Measurements from ENCODE around the gene F5. TPM values are rescaled to one million over a fixed set of nuclear protein-coding genes. Genes with fewer than 3 reads are reported as not detected.

Gene F5
- total RNA-seq, 3 donors from 2014 or later, result 69.1 to 151 (median 149) TPM

- Mint-ChIP-seq H3K27me3 (ENCODE audit: low read depth) (no peaks in the 10 kb centered on the region), H3K4me1 (ENCODE audit: low read depth) (peaks cover 4% of the 10 kb centered on the region), H3K4me3 (no peak overlapping the region), H3K36me3 (ENCODE audit: insufficient read depth) (peaks cover 5% of the 10 kb centered on the region), H3K9me3 (no peaks in the 10 kb centered on the region)
- DNase-seq (no peak), ATAC-seq (no peak)
These were observed 108.1 kb downstream of the F5 start for GRCh38 chr1:169478094-169478672.

- no peaks in the 10 kb centered on the region for H3K27me3 Mint-ChIP-seq (ENCODE audit: low read depth)
- no peak overlapping the region for H3K4me3 Mint-ChIP-seq
- ATAC-seq, result no peak
- H3K4me1 Mint-ChIP-seq (ENCODE audit: low read depth), result peaks cover 2% of the 10 kb centered on the region
- H3K9me3 Mint-ChIP-seq, result no peaks in the 10 kb centered on the region
- no peak for DNase-seq
- H3K36me3 Mint-ChIP-seq (ENCODE audit: insufficient read depth), result peaks cover 5% of the 10 kb centered on the region
These were observed 110.4 kb downstream of the F5 start for GRCh38 chr1:169475806-169476387.

GRCh38 chr1:169474302-169474995, 111.8 kb downstream of the F5 start:
- peaks cover 2% of the 10 kb centered on the region for H3K4me1 Mint-ChIP-seq (ENCODE audit: low read depth)
- peaks cover 7% of the 10 kb centered on the region for H3K36me3 Mint-ChIP-seq (ENCODE audit: insufficient read depth)
- no peak overlapping the region for H3K4me3 Mint-ChIP-seq
- H3K27me3 Mint-ChIP-seq (ENCODE audit: low read depth), result no peaks in the 10 kb centered on the region
- no peaks in the 10 kb centered on the region for H3K9me3 Mint-ChIP-seq
- ATAC-seq (no peak), DNase-seq (no peak)

- Mint-ChIP-seq H3K27me3 (ENCODE audit: low read depth) (no peaks in the 10 kb centered on the region), H3K4me3 (no peak overlapping the region), H3K36me3 (ENCODE audit: insufficient read depth) (peaks cover 7% of the 10 kb centered on the region), H3K9me3 (no peaks in the 10 kb centered on the region), H3K4me1 (ENCODE audit: low read depth) (peaks cover 2% of the 10 kb centered on the region)
- DNase-seq (no peak), ATAC-seq (no peak)
These were observed 112.9 kb downstream of the F5 start for GRCh38 chr1:169473347-169473746.

GRCh38 chr1:169472738-169473137, 113.5 kb downstream of the F5 start:
- H3K4me3 Mint-ChIP-seq, result no peak overlapping the region
- DNase-seq (no peak), ATAC-seq (no peak)
- no peaks in the 10 kb centered on the region for H3K9me3 Mint-ChIP-seq
- peaks cover 2% of the 10 kb centered on the region for H3K4me1 Mint-ChIP-seq (ENCODE audit: low read depth)
- peaks cover 7% of the 10 kb centered on the region for H3K36me3 Mint-ChIP-seq (ENCODE audit: insufficient read depth)
- H3K27me3 Mint-ChIP-seq (ENCODE audit: low read depth), result no peaks in the 10 kb centered on the region

- DNase-seq, result no peak
- Mint-ChIP-seq H3K4me1 (ENCODE audit: low read depth) (peaks cover 2% of the 10 kb centered on the region), H3K27me3 (ENCODE audit: low read depth) (no peaks in the 10 kb centered on the region), H3K36me3 (ENCODE audit: insufficient read depth) (peaks cover 7% of the 10 kb centered on the region), H3K4me3 (no peak overlapping the region), H3K9me3 (no peaks in the 10 kb centered on the region)
- no peak for ATAC-seq
These were observed 117.3 kb downstream of the F5 start for GRCh38 chr1:169468982-169469381.

- H3K4me3 Mint-ChIP-seq, result no peak overlapping the region
- no peaks in the 10 kb centered on the region for H3K9me3 Mint-ChIP-seq
- H3K36me3 Mint-ChIP-seq (ENCODE audit: insufficient read depth), result peaks cover 5% of the 10 kb centered on the region
- no peaks in the 10 kb centered on the region for H3K4me1 Mint-ChIP-seq (ENCODE audit: low read depth)
- no peaks in the 10 kb centered on the region for H3K27me3 Mint-ChIP-seq (ENCODE audit: low read depth)
- ATAC-seq (no peak), DNase-seq (peak; percentile 13)
These were observed 119.7 kb downstream of the F5 start for GRCh38 chr1:169466259-169467230.

GRCh38 chr1:169465281-169465680, 121.0 kb downstream of the F5 start:
- Mint-ChIP-seq H3K27me3 (ENCODE audit: low read depth) (peaks cover 10% of the 10 kb centered on the region), H3K36me3 (ENCODE audit: insufficient read depth) (peaks cover 5% of the 10 kb centered on the region), H3K9me3 (no peaks in the 10 kb centered on the region), H3K4me3 (no peak overlapping the region), H3K4me1 (ENCODE audit: low read depth) (peaks cover 7% of the 10 kb centered on the region)
- ATAC-seq (no peak), DNase-seq (no peak)

Other genes starting within 250 kb of the F5 start
- 10 to 100 TPM in 2 of 3 donors, 1 to 10 TPM in 1; 9.0 to 18.5 (median 11.7) TPM for gene NME7, start 218.7 kb downstream of the F5 start, total RNA-seq
- gene BLZF1, start 218.3 kb downstream of the F5 start, total RNA-seq, result 10 to 100 TPM in 2 of 3 donors, 1 to 10 TPM in 1; 7.2 to 11.2 (median 10.9) TPM
- gene CCDC181, start 159.0 kb downstream of the F5 start, total RNA-seq, result under 1 TPM; 0.16 to 0.43 (median 0.16) TPM
- gene SLC19A2, start 100.5 kb downstream of the F5 start, total RNA-seq, result 10 to 100 TPM in 2 of 3 donors, 1 to 10 TPM in 1; 9.1 to 13.5 (median 12.0) TPM
- under 1 TPM; 0.35 to 0.48 (median 0.40) TPM for gene SELP, start 43.6 kb upstream of the F5 start, total RNA-seq
- gene SELL, start 125.1 kb upstream of the F5 start, total RNA-seq, result 100 to 1,000 TPM in 2 of 3 donors, 10 to 100 TPM in 1; 95.7 to 129 (median 112) TPM
- gene SELE, start 147.6 kb upstream of the F5 start, total RNA-seq, result not detected
- 10 to 100 TPM in 1 of 3 donors, 1 to 10 TPM in 2; 8.0 to 12.1 (median 9.1) TPM for gene METTL18, start 208.4 kb upstream of the F5 start, total RNA-seq

Data from activated T-cell treated with anti-CD3 and anti-CD28 coated beads, Interleukin-2, amount 50 U/mL, for 4 hours (primary cell).